GM18868 (cell line): ENCODE results near the gene PTGR1.
"Not testable (repeated sequence)": the region's sequence is repeated elsewhere in the genome, so short reads cannot be mapped to it uniquely, and the experiment has no call there.

ENCODE experiments used
- ATAC-seq: cut with Tn5 transposase; IDR thresholded peaks from one replicate; pipeline ENCODE4 v1.9.1; 2021; ENCODE audit warnings: mild to moderate bottlenecking, moderate library complexity; ENCODE audit not compliant: unreplicated experiment

Gene PTGR1

DNA sequence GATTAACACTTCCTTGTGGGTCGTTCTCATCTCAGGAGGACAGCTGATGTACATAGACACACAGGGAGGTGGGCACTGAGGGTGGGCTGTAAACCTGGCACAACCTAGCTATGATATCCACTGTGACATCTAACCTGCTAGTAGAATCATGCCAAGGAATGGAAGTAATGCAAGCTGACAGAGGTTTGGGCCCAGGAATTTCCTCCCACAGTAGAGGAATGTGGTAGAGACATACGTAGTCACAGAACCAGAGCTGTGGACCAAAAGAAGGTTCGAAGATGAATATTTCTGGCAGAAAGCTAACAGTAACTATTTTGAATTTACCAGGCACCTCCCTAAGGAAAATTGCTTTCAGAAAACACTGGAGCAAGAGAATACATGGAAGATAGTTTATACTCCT is 16.5 kb upstream of the PTGR1 start:
- no peak for ATAC-seq

DNA sequence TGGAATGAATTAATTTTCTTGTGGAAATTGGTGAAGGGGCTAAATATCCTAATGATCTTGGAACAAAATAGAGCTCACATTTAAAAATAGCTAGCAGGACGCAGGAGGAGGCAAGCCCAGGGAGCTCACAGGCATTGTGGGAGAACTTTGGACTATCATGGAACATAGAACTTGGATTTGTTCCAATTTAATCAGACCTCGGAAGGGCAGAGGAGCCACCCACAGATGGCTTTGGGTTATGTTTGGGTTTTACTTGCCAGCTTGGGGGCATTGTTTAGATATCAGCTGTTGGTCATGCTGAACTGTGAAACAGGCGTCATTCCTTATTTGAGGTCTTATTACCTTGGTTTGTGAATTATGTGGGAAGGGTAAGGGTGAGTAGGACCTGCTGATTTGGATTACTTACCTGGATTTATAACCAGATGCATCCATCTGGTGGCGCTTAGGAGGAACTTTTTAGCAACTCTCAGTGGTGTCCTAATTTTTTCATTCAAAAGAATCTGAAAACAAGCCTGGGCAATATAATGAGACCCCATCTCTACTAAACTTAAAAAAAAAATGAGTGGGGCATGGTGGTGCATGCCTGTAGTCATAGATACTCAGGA is 14.1 kb upstream of the PTGR1 start:
- ATAC-seq: no peak

GRCh38 chr9:111610845-111611244 is 11.4 kb upstream of the PTGR1 start:
- no peak for ATAC-seq

DNA sequence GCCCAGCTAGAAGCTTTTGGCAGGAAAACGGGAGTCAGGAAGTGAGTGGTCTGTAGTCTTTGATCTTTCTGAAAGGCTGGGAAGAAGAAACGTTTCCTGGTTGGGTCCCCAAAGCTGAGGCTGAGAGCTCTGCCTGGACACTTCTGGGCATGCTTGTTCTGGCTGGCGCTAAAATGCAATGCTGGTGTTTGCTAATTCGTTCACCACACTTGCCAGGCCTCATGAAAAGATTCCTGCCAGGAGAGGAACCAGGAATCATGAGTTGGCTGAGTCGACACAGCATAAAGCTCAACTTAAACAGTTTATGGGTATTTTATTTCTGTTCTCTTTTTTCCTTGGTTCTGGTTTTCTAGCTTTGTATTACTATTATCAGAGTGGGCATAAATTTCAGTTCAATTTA is 10.7 kb upstream of the PTGR1 start:
- ATAC-seq: no peak

- no peak for ATAC-seq
Observed at GRCh38 chr9:111605041-111605559, 5.7 kb upstream of the PTGR1 start.

- no peak for ATAC-seq
Observed at GRCh38 chr9:111604054-111604615, 4.7 kb upstream of the PTGR1 start.

GRCh38 chr9:111603041-111603440 is 3.6 kb upstream of the PTGR1 start:
- no peak for ATAC-seq

DNA sequence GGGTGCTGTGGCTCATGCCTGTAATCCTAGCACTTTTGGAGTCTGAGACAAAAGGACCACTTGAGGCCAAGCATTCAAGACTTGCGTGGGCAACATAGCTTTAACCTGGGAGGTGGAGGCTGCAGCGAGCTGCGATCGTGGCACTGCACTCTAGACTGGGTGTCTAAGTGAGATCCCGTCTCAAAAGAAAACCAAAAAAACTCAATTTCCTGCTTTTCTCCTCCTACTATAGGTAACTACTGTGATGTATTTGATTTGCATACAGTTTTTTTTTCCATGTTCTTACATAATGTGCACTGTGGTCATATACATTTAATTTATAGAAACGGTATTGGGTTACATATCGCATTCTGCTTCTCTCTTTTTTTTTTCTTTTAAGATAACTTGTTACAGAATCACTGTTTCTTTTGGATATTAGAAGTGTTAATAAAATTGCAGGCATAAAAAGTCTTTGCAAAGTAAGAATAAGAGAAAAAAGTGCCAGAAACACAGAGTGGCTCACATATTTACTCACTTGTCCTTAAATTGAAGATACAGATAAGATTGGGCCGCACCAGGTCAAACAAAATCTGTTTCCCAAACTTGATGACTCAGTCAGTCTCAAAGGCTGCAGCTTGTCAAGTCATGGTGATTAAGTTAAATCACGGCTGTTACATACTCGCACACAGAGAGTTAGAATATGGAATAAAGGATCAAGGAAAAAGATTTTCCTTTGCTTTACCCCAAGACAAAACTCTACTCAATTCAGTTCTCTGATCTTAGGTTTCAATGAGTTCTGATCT is 2.0 kb upstream of the PTGR1 start:
- no peak for ATAC-seq

- ATAC-seq: peak; percentile 9
Observed at GRCh38 chr9:111599955-111600343, 502 bp upstream of the PTGR1 start.

- ATAC-seq: no peak
Observed at GRCh38 chr9:111598733-111599091, 735 bp downstream of the PTGR1 start.

DNA sequence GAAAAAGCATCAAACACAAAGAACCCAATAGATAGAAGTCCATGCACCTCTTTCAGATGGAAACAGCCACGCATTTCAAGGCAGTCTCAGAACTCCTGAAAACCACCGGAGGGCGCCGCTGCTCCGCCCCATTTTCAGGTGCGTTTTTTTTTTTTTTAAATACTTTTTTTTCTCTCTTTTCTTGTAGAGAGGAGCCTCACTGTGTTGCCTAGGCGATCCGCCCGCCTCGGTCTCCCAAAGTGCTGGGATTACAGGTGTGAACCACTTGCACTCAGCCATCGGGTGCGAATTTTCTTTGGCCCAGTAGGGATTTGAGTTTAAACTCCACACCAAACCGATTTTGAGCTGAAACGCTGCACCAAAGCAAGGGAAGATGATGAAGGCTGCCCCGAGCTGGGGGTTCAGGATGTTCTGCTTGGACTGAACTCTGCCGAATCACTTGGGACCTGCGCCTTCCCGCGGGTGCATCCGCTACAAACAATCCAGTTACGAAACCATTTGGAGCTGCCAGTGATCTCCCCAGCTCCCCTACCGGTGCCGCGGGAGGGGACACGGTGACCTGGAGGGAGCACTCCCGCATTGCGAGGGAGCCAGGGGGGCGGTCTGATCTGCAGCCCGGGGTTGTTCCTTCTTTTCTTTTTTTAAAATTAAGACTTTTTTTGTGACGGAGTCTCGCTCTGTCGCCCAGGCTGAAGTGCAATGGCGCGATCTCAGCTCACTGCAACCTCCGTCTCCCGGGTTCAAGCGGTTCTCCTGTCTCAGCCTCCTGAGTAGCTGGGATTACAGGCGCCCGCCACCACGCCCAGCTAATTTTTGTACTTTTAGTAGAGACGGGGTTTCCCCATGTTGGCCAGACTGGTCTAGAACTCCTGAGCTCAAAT is 1.4 kb downstream of the PTGR1 start:
- peak; percentile 46 for ATAC-seq

- no peak for ATAC-seq
Observed at GRCh38 chr9:111588846-111589245, 10.6 kb downstream of the PTGR1 start.

- ATAC-seq: no peak
Observed at GRCh38 chr9:111586378-111586777, 13.1 kb downstream of the PTGR1 start.

DNA sequence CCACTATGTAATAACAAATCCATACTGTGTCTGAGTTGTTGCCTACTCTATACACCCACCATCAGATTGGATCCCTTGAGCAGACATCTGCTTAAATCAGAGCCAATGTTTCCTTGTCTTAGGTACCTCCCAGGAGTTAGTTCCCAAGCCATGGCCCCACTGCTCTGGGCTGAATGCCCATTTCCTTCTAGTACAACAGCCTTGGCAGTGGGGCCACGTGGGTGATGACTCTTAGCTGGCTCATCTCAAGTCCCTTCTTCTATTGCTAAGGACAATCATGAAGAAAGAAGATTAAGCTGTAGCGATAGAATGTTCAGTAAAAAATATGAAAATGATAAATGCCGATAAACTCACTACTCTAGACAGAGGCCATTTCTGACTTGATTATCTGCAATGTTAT is 16.6 kb downstream of the PTGR1 start:
- ATAC-seq: no peak

DNA sequence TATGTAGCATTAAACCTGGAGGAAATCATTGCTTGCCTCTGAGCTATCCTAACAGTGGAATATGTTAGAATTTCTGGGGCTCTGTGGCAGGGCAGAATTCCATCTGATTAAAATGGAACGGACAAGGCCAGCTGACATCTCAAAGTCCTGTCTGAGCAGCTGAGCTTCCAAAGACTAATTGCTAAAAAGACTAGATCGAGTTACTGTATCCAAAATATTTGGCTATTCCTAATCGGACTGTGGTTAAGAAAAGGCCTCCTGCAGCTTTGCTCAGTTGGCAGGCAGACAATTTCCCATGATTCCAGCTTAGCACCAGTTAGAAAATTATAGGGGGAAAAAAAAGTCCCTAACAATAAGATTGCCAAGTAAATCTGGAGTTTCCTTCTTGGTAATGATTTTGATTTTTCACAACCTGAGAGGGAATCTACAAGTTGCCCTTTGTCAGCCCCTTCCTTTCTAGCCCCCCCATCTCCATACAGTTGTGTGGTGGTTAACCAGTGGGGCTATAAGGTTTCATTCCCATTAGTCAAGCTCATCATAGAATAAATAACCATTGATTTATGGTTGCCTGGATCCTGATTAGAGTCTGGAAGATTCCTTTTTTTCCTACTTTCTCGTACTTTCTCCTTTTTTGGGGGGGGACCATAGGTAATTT is 26.4 kb downstream of the PTGR1 start:
- ATAC-seq: no peak

- not testable (repeated sequence) for ATAC-seq
Observed at GRCh38 chr9:111568127-111568526, 31.3 kb downstream of the PTGR1 start.

GRCh38 chr9:111566234-111566633 is 33.2 kb downstream of the PTGR1 start:
- ATAC-seq: no peak

DNA sequence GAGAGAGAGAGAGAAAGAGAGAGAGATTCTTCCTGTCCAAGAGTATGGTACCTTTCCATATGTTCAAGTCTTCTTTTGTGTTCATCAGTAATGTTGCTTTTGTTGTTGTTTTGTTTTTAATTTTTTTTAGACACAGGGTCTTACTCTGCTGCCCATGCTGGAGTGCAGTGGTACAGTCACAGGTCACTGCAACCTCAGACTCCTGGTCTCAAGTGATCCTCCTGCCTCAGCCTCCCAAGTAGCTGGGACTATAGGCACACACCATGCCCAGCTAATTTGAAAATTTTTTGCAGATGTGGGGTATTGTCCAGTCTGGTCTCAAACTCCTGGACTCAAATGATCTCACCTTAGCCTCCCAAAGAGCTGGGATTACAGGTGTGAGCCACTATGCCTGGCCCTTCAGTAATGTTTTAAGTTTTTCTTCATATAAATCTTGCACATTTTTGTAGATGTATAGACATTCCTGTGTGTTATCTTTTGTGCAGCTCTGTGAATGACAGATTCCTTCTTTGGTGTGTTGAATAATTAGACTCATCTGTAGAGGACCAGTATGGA is 38.2 kb downstream of the PTGR1 start:
- no peak for ATAC-seq

GRCh38 chr9:111559000-111559610 is 40.3 kb downstream of the PTGR1 start:
- no peak for ATAC-seq

DNA sequence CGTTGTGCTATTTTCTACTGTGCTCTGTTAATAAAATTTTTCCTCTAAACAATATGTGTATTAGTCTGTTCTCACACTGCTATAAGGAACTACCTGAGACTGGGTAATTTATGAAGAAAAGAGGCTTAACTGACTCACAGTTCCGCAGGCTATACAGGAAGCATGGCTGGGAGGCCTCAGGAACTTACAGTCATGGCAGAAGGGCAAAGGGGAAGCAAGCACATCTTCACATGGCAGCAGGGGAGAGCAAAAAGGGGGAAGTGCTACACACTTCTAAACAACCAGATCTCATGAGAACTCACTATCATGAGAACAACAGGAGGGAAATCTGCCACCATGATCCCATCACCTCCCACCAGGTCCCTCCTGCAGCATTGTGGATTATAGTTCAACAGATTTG is 44.0 kb downstream of the PTGR1 start:
- not testable (repeated sequence) for ATAC-seq
